GM18873 (cell line): ENCODE data around the gene MPP2.

Experiments
- ATAC-seq: cut with Tn5 transposase; IDR thresholded peaks from one replicate; pipeline ENCODE4 v1.9.1; 2021; ENCODE audit warnings: mild to moderate bottlenecking, moderate library complexity, moderate number of reproducible peaks; ENCODE audit not compliant: unreplicated experiment, low FRiP score

The MPP2 gene

GRCh38 chr17:43826206-43826605 lies 81.1 kb downstream of the MPP2 start:
- ATAC-seq = no peak

GRCh38 chr17:43825567-43825966 lies 81.8 kb downstream of the MPP2 start:
- ATAC-seq = no peak
